Liver (tissue), 9 donors: ENCODE results near the gene HSD17B12. TPM values are rescaled to one million over a fixed set of nuclear protein-coding genes. Genes with fewer than 3 reads are reported as not detected.

Experiments used
- DNase-seq: peaks from one replicate; pipeline ENCODE4 v3.0.0-alpha.2; 2017; ENCODE audit warnings: low spot score
- H3K27ac ChIP-seq, 2 donors: one replicate each; pipeline ENCODE4 v1.7.0; 2013; ENCODE audit warnings: inconsistent platforms in 2 of 2, low read length in 2 of 2, control low read depth in 1 of 2, low read depth in 1 of 2, mild to moderate bottlenecking in 1 of 2
- H3K27me3 ChIP-seq, 4 donors: one replicate each; pipeline versions ENCODE4 v1.6.1 to v1.7.0; 2013; ENCODE audit warnings: low read length in 3 of 4, inconsistent platforms in 1 of 4, mild to moderate bottlenecking in 1 of 4, moderate library complexity in 1 of 4; ENCODE audit not compliant: control insufficient read depth in 4 of 4, insufficient read depth in 4 of 4
- H3K36me3 ChIP-seq, 4 donors: one replicate each; pipeline versions ENCODE4 v1.6.1 to v1.7.0; 2013; ENCODE audit warnings: low read length in 3 of 4, mild to moderate bottlenecking in 3 of 4, low read depth in 1 of 4, moderate library complexity in 1 of 4; ENCODE audit not compliant: control insufficient read depth in 4 of 4, insufficient read depth in 3 of 4
- H3K4me1 ChIP-seq, 4 donors: one replicate each; pipeline versions ENCODE4 v1.6.1 to v1.7.0; 2013; ENCODE audit warnings: low read length in 3 of 4, mild to moderate bottlenecking in 3 of 4, moderate library complexity in 1 of 4; ENCODE audit not compliant: control insufficient read depth in 4 of 4, insufficient read depth in 4 of 4
- H3K4me3 ChIP-seq, 3 donors: one replicate each; pipeline versions ENCODE4 v1.6.1 to v1.7.0; 2013; ENCODE audit warnings: low read length in 3 of 3, control low read depth in 1 of 3, low read depth in 1 of 3, mild to moderate bottlenecking in 1 of 3
- H3K9ac ChIP-seq, 2 donors: one replicate each; pipeline ENCODE4 v1.7.0; 2013; ENCODE audit warnings: low read length in 2 of 2, mild to moderate bottlenecking in 2 of 2, moderate library complexity in 2 of 2, control low read depth in 1 of 2, low read depth in 1 of 2
- H3K9me3 ChIP-seq, 4 donors: one replicate each; pipeline versions ENCODE4 v1.6.1 to v1.7.0; 2013; ENCODE audit warnings: low read length in 3 of 4; ENCODE audit not compliant: control insufficient read depth in 4 of 4
- EGR1 ChIP-seq, 2 donors: IDR thresholded peaks; 2 replicates each; pipeline ENCODE4 v1.6.1; 2016 to 2018; ENCODE audit warnings: antibody characterized with exemption in 2 of 2, low read depth in 2 of 2
- FOXA1 ChIP-seq: IDR thresholded peaks from 2 replicates; pipeline ENCODE4 v1.6.1; 2016; ENCODE audit warnings: antibody characterized with exemption
- FOXA2 ChIP-seq: IDR thresholded peaks from 2 replicates; pipeline ENCODE4 v1.6.1; 2016; ENCODE audit warnings: antibody characterized with exemption
- GABPA ChIP-seq, 2 donors: IDR thresholded peaks in 1 of 2; conservative IDR thresholded peaks in 1 of 2; 2 replicates each; pipeline ENCODE4 v1.6.1; 2016; ENCODE audit warnings: antibody characterized with exemption in 2 of 2, mild to moderate bottlenecking in 1 of 2, moderate library complexity in 1 of 2
- HNF4A ChIP-seq, 2 donors: conservative IDR thresholded peaks; 2 replicates each; pipeline ENCODE4 v1.6.1; 2016; ENCODE audit warnings: antibody characterized with exemption in 2 of 2, mild to moderate bottlenecking in 2 of 2
- HNF4G ChIP-seq: IDR thresholded peaks from 2 replicates; pipeline ENCODE4 v1.6.1; 2016; ENCODE audit warnings: antibody characterized with exemption
- JUND ChIP-seq, 2 donors: IDR thresholded peaks; 2 replicates each; pipeline ENCODE4 v1.6.1; 2016; ENCODE audit warnings: antibody characterized with exemption in 2 of 2
- NR2F2 ChIP-seq: IDR thresholded peaks from 2 replicates; pipeline ENCODE4 v1.6.1; 2016; ENCODE audit warnings: antibody characterized with exemption
- RAD21 ChIP-seq, 2 donors: IDR thresholded peaks; 2 replicates each; pipeline ENCODE4 v1.6.1; 2016; ENCODE audit warnings: antibody characterized with exemption in 2 of 2, mild to moderate bottlenecking in 2 of 2
- RXRA ChIP-seq, 2 donors: IDR thresholded peaks; 2 replicates each; pipeline ENCODE4 v1.6.1; 2017 to 2018; ENCODE audit warnings: antibody characterized with exemption in 2 of 2, mild to moderate bottlenecking in 1 of 2
- SP1 ChIP-seq: IDR thresholded peaks from 2 replicates; pipeline ENCODE4 v1.6.1; 2018; ENCODE audit warnings: antibody characterized with exemption, mild to moderate bottlenecking
- TAF1 ChIP-seq: conservative IDR thresholded peaks from 2 replicates; pipeline ENCODE4 v1.6.1; 2016; ENCODE audit warnings: antibody characterized with exemption, mild to moderate bottlenecking
- YY1 ChIP-seq: IDR thresholded peaks from 2 replicates; pipeline ENCODE4 v1.6.1; 2016; ENCODE audit warnings: antibody characterized with exemption, mild to moderate bottlenecking
- whole genome bisulfite sequencing: extraction: QIAGEN DNeasy Blood & Tissue Kit; methylation state at CpG from one replicate; pipeline ENCODE4 v1.1.7; 2013; 5-methylcytosine and 5-hydroxymethylcytosine counted together
- polyA plus RNA-seq, 2 donors: library from polyadenylated mRNA; stranded (reverse) in 1 of 2; unstranded in 1 of 2; fragments of 200-250 nt in 1 of 2; fragments of >200 nt in 1 of 2; fragmentation: Nextera tagmentation in 1 of 2; extraction: Ambion mirVana in 1 of 2; gene quantifications; one replicate each; pipeline versions ENCODE4 v1.2.1 to v1.2.3, GENCODE V29; 2013 to 2015
- total RNA-seq, 2 donors: library from RNA; depleted of rRNA; stranded (reverse); fragments of >200 nt; gene quantifications; one replicate each; pipeline ENCODE4 v1.2.3, GENCODE V29; 2014
- TF ChIP-seq, protein P1 (sequence below): IDR thresholded peaks from 2 replicates; pipeline ENCODE4 v1.6.1; 2016; ENCODE audit warnings: antibody characterized with exemption
- TF ChIP-seq, protein P2 (sequence below): IDR thresholded peaks from 2 replicates; pipeline ENCODE4 v1.6.1; 2016; ENCODE audit warnings: antibody characterized with exemption
- TF ChIP-seq, protein P3 (sequence below): IDR thresholded peaks from 2 replicates; pipeline ENCODE4 v1.6.1; 2016; ENCODE audit warnings: antibody characterized with exemption
- TF ChIP-seq, protein P4 (sequence below): IDR thresholded peaks from 2 replicates; pipeline ENCODE4 v1.6.1; 2016; ENCODE audit warnings: antibody characterized with exemption, mild to moderate bottlenecking
- TF ChIP-seq, protein P5 (sequence below): fragments of 150-350 bp; IDR thresholded peaks from 2 replicates; pipeline ENCODE4 v1.5.1; 2017; ENCODE audit warnings: improper control_type of control experiment, low read depth, low read length; ENCODE audit not compliant: missing input control
- donor health status: healthy.
- donor health status: healthy.
- donor health status: healthy.
- donor health status: healthy.
- donor health status: healthy.

The HSD17B12 gene
- total and polyA plus RNA-seq, 4 donors = 50.3 to 126 (median 68.3) TPM

DNA sequence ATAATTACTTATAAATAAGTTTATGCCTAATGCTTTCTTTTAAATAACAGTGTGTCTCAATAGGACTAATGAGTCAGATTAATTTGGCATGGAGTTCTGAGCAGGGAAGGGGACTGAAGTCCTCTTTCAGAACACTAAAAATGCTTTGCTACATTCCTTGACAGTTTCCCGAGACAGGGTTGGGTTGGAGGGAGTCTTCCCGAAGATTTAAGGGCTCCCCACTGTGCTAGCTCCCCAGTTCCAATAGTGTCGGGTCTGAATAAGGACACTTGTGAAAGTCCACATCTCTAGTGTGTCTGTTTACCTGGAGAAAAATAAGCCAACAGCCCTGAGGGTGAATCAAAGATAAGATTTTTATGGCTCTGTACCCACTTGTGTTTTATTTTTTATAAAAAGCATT is 41.8 kb upstream of the HSD17B12 start:
- Histone ChIP-seq H3K4me3 (no peak overlapping the region), H3K9me3 (no peaks in the 10 kb centered on the region), H3K9ac (no peak overlapping the region), H3K27me3 (peaks cover 0 to 16% (median 4%) of the 10 kb centered on the region in 4 donors), H3K4me1 (no peaks in the 10 kb centered on the region), H3K36me3 (no peaks in the 10 kb centered on the region), H3K27ac (no peak overlapping the region)
- WGBS = 15% methylated on average over 3 of the region's 3 CpGs
- DNase-seq = no peak
- TF ChIP-seq, protein P1, sequence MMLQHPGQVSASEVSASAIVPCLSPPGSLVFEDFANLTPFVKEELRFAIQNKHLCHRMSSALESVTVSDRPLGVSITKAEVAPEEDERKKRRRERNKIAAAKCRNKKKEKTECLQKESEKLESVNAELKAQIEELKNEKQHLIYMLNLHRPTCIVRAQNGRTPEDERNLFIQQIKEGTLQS = no peak
- no peak for TF ChIP-seq NR2F2
- TF ChIP-seq, protein P2, sequence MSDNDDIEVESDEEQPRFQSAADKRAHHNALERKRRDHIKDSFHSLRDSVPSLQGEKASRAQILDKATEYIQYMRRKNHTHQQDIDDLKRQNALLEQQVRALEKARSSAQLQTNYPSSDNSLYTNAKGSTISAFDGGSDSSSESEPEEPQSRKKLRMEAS = no peak
- TF ChIP-seq, protein P3, sequence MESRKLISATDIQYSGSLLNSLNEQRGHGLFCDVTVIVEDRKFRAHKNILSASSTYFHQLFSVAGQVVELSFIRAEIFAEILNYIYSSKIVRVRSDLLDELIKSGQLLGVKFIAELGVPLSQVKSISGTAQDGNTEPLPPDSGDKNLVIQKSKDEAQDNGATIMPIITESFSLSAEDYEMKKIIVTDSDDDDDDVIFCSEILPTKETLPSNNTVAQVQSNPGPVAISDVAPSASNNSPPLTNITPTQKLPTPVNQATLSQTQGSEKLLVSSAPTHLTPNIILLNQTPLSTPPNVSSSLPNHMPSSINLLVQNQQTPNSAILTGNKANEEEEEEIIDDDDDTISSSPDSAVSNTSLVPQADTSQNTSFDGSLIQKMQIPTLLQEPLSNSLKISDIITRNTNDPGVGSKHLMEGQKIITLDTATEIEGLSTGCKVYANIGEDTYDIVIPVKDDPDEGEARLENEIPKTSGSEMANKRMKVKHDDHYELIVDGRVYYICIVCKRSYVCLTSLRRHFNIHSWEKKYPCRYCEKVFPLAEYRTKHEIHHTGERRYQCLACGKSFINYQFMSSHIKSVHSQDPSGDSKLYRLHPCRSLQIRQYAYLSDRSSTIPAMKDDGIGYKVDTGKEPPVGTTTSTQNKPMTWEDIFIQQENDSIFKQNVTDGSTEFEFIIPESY = no peak
- no peak for TF ChIP-seq EGR1 (IDR thresholded peaks at IDR 0.05; ENCODE audit: low read depth in 2 of 2)
- TF ChIP-seq FOXA2 = no peak
- no peak for TF ChIP-seq RAD21 (IDR thresholded peaks at IDR 0.05)
- TF ChIP-seq YY1 = no peak
- TF ChIP-seq HNF4A (conservative IDR thresholded peaks at IDR 0.05) = no peak
- TF ChIP-seq, protein P4, sequence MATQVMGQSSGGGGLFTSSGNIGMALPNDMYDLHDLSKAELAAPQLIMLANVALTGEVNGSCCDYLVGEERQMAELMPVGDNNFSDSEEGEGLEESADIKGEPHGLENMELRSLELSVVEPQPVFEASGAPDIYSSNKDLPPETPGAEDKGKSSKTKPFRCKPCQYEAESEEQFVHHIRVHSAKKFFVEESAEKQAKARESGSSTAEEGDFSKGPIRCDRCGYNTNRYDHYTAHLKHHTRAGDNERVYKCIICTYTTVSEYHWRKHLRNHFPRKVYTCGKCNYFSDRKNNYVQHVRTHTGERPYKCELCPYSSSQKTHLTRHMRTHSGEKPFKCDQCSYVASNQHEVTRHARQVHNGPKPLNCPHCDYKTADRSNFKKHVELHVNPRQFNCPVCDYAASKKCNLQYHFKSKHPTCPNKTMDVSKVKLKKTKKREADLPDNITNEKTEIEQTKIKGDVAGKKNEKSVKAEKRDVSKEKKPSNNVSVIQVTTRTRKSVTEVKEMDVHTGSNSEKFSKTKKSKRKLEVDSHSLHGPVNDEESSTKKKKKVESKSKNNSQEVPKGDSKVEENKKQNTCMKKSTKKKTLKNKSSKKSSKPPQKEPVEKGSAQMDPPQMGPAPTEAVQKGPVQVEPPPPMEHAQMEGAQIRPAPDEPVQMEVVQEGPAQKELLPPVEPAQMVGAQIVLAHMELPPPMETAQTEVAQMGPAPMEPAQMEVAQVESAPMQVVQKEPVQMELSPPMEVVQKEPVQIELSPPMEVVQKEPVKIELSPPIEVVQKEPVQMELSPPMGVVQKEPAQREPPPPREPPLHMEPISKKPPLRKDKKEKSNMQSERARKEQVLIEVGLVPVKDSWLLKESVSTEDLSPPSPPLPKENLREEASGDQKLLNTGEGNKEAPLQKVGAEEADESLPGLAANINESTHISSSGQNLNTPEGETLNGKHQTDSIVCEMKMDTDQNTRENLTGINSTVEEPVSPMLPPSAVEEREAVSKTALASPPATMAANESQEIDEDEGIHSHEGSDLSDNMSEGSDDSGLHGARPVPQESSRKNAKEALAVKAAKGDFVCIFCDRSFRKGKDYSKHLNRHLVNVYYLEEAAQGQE = no peak
- TF ChIP-seq GABPA (IDR thresholded peaks at IDR 0.05 in 1 of 2, conservative IDR thresholded peaks at IDR 0.05 in 1 of 2) = no peak
- TF ChIP-seq TAF1 = no peak
- TF ChIP-seq RXRA (IDR thresholded peaks at IDR 0.05) = no peak
- TF ChIP-seq HNF4G = no peak
- no peak for TF ChIP-seq SP1
- no peak for TF ChIP-seq FOXA1
- TF ChIP-seq, protein P5, sequence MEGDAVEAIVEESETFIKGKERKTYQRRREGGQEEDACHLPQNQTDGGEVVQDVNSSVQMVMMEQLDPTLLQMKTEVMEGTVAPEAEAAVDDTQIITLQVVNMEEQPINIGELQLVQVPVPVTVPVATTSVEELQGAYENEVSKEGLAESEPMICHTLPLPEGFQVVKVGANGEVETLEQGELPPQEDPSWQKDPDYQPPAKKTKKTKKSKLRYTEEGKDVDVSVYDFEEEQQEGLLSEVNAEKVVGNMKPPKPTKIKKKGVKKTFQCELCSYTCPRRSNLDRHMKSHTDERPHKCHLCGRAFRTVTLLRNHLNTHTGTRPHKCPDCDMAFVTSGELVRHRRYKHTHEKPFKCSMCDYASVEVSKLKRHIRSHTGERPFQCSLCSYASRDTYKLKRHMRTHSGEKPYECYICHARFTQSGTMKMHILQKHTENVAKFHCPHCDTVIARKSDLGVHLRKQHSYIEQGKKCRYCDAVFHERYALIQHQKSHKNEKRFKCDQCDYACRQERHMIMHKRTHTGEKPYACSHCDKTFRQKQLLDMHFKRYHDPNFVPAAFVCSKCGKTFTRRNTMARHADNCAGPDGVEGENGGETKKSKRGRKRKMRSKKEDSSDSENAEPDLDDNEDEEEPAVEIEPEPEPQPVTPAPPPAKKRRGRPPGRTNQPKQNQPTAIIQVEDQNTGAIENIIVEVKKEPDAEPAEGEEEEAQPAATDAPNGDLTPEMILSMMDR = no peak
- no peak for TF ChIP-seq JUND (IDR thresholded peaks at IDR 0.05)
